Measurements from ENCODE around the gene SMOC2. TPM values are rescaled to one million over a fixed set of nuclear protein-coding genes. Genes with fewer than 3 reads are reported as not detected.

Gene SMOC2
- total and polyA plus RNA-seq, 2 donors = 5.4 to 6.5 TPM

- no peaks in the 10 kb centered on the region for H3K4me1 ChIP-seq (ENCODE audit: control insufficient read depth in 2 of 2, insufficient read depth in 2 of 2, low read length in 2 of 2)
- H3K27ac ChIP-seq (ENCODE audit: low read depth in 1 of 2, low read length in 1 of 2) = no peak overlapping the region
- H3K36me3 ChIP-seq (ENCODE audit: control insufficient read depth in 2 of 2, insufficient read depth in 2 of 2, low read length in 1 of 2) = no peaks in the 10 kb centered on the region
- 92% methylated on average over 9 of the region's 9 CpGs for WGBS
- DNase-seq (ENCODE audit: low read depth in 6 of 9, low spot score in 9 of 9) = no peak
- no peaks in the 10 kb centered on the region for H3K9me3 ChIP-seq (ENCODE audit: control insufficient read depth in 2 of 2, insufficient read depth in 1 of 2, low read length in 1 of 2)
- no peak overlapping the region for H3K4me3 ChIP-seq (ENCODE audit: low read length in 2 of 2)
- no peaks in the 10 kb centered on the region for H3K27me3 ChIP-seq (ENCODE audit: control insufficient read depth in 2 of 2, insufficient read depth in 1 of 2, low read length in 1 of 2)
Observed at GRCh38 chr6:168403370-168404005, 37.5 kb upstream of the SMOC2 start.

DNA sequence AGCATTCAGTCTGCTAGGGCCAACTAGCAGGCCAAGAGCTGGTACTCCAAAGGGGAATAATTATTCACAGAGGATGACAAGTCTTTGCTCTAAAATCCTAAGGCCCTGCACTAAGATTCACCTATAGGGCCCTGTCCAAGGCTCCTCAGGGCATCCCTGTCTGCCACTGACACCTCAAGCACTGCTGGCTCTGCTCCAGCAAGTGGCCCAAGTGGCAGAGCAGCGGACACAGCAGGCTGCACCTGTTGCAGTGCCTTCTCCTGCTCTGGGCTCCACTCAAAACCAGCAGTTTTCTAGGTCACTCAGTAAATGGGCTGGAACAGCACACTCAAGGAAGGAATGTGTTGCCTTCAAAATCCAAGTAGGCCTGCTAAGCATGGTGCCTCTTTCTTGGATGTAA, 36.4 kb upstream of the SMOC2 start:
- DNase-seq (ENCODE audit: low read depth in 6 of 9, low spot score in 9 of 9) = no peak
- no peak overlapping the region for H3K4me3 ChIP-seq (ENCODE audit: low read length in 2 of 2)
- WGBS = 94% methylated on average over 1 of the region's 1 CpG
- H3K27ac ChIP-seq (ENCODE audit: low read depth in 1 of 2, low read length in 1 of 2) = no peak overlapping the region
- no peaks in the 10 kb centered on the region for H3K9me3 ChIP-seq (ENCODE audit: control insufficient read depth in 2 of 2, insufficient read depth in 1 of 2, low read length in 1 of 2)
- no peaks in the 10 kb centered on the region for H3K36me3 ChIP-seq (ENCODE audit: control insufficient read depth in 2 of 2, insufficient read depth in 2 of 2, low read length in 1 of 2)
- no peaks in the 10 kb centered on the region for H3K4me1 ChIP-seq (ENCODE audit: control insufficient read depth in 2 of 2, insufficient read depth in 2 of 2, low read length in 2 of 2)
- no peaks in the 10 kb centered on the region for H3K27me3 ChIP-seq (ENCODE audit: control insufficient read depth in 2 of 2, insufficient read depth in 1 of 2, low read length in 1 of 2)

DNA sequence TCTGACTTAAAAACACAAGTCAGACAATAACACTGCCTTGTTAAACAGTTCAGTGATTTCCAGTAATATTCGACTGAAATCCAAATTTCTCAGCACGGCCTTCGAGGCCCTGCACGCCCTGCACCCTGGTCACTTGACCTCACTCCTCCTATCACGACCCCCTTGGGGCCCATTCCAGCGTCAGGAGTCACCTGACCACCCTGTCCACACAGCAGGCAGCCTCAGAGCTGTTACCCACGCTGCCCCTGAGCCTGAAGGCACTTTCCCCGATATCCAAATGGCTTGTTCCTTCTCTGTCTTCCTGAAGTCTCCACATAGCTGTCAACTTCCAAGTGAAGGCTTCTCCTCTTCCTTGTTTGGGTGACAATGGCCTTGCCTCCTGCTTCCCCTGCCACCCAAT, 33.1 kb upstream of the SMOC2 start:
- no peak for DNase-seq (ENCODE audit: low read depth in 6 of 9, low spot score in 9 of 9)
- no peak overlapping the region for H3K27ac ChIP-seq (ENCODE audit: low read depth in 1 of 2, low read length in 1 of 2)
- no peaks in the 10 kb centered on the region for H3K9me3 ChIP-seq (ENCODE audit: control insufficient read depth in 2 of 2, insufficient read depth in 1 of 2, low read length in 1 of 2)
- WGBS = 80% methylated on average over 8 of the region's 8 CpGs
- H3K4me1 ChIP-seq (ENCODE audit: control insufficient read depth in 2 of 2, insufficient read depth in 2 of 2, low read length in 2 of 2) = no peaks in the 10 kb centered on the region
- no peaks in the 10 kb centered on the region for H3K27me3 ChIP-seq (ENCODE audit: control insufficient read depth in 2 of 2, insufficient read depth in 1 of 2, low read length in 1 of 2)
- no peak overlapping the region for H3K4me3 ChIP-seq (ENCODE audit: low read length in 2 of 2)
- H3K36me3 ChIP-seq (ENCODE audit: control insufficient read depth in 2 of 2, insufficient read depth in 2 of 2, low read length in 1 of 2) = no peaks in the 10 kb centered on the region

GRCh38 chr6:168408504-168409136, 32.4 kb upstream of the SMOC2 start:
- DNase-seq (ENCODE audit: low read depth in 6 of 9, low spot score in 9 of 9) = no peak
- Histone ChIP-seq H3K27ac (ENCODE audit: low read depth in 1 of 2, low read length in 1 of 2) (no peak overlapping the region), H3K4me3 (ENCODE audit: low read length in 2 of 2) (no peak overlapping the region), H3K9me3 (ENCODE audit: control insufficient read depth in 2 of 2, insufficient read depth in 1 of 2, low read length in 1 of 2) (no peaks in the 10 kb centered on the region), H3K27me3 (ENCODE audit: control insufficient read depth in 2 of 2, insufficient read depth in 1 of 2, low read length in 1 of 2) (no peaks in the 10 kb centered on the region), H3K36me3 (ENCODE audit: control insufficient read depth in 2 of 2, insufficient read depth in 2 of 2, low read length in 1 of 2) (no peaks in the 10 kb centered on the region), H3K4me1 (ENCODE audit: control insufficient read depth in 2 of 2, insufficient read depth in 2 of 2, low read length in 2 of 2) (no peaks in the 10 kb centered on the region)
- 94% methylated on average over 13 of the region's 13 CpGs for WGBS

GRCh38 chr6:168410035-168410434, 30.9 kb upstream of the SMOC2 start:
- H3K9me3 ChIP-seq (ENCODE audit: control insufficient read depth in 2 of 2, insufficient read depth in 1 of 2, low read length in 1 of 2) = no peaks in the 10 kb centered on the region
- H3K27me3 ChIP-seq (ENCODE audit: control insufficient read depth in 2 of 2, insufficient read depth in 1 of 2, low read length in 1 of 2) = no peaks in the 10 kb centered on the region
- H3K4me1 ChIP-seq (ENCODE audit: control insufficient read depth in 2 of 2, insufficient read depth in 2 of 2, low read length in 2 of 2) = no peaks in the 10 kb centered on the region
- DNase-seq (ENCODE audit: low read depth in 6 of 9, low spot score in 9 of 9) = no peak
- H3K36me3 ChIP-seq (ENCODE audit: control insufficient read depth in 2 of 2, insufficient read depth in 2 of 2, low read length in 1 of 2) = no peaks in the 10 kb centered on the region
- no peak overlapping the region for H3K4me3 ChIP-seq (ENCODE audit: low read length in 2 of 2)
- WGBS = 91% methylated on average over 8 of the region's 8 CpGs
- no peak overlapping the region for H3K27ac ChIP-seq (ENCODE audit: low read depth in 1 of 2, low read length in 1 of 2)

GRCh38 chr6:168410554-168411011, 30.4 kb upstream of the SMOC2 start:
- H3K36me3 ChIP-seq (ENCODE audit: control insufficient read depth in 2 of 2, insufficient read depth in 2 of 2, low read length in 1 of 2) = no peaks in the 10 kb centered on the region
- no peak overlapping the region for H3K27ac ChIP-seq (ENCODE audit: low read depth in 1 of 2, low read length in 1 of 2)
- WGBS = 93% methylated on average over 19 of the region's 19 CpGs
- H3K4me3 ChIP-seq (ENCODE audit: low read length in 2 of 2) = no peak overlapping the region
- no peaks in the 10 kb centered on the region for H3K4me1 ChIP-seq (ENCODE audit: control insufficient read depth in 2 of 2, insufficient read depth in 2 of 2, low read length in 2 of 2)
- no peak for DNase-seq (ENCODE audit: low read depth in 6 of 9, low spot score in 9 of 9)
- H3K9me3 ChIP-seq (ENCODE audit: control insufficient read depth in 2 of 2, insufficient read depth in 1 of 2, low read length in 1 of 2) = no peaks in the 10 kb centered on the region
- no peaks in the 10 kb centered on the region for H3K27me3 ChIP-seq (ENCODE audit: control insufficient read depth in 2 of 2, insufficient read depth in 1 of 2, low read length in 1 of 2)

GRCh38 chr6:168411130-168411529, 29.9 kb upstream of the SMOC2 start:
- DNase-seq (ENCODE audit: low read depth in 6 of 9, low spot score in 9 of 9) = no peak
- no peak overlapping the region for H3K27ac ChIP-seq (ENCODE audit: low read depth in 1 of 2, low read length in 1 of 2)
- H3K4me3 ChIP-seq (ENCODE audit: low read length in 2 of 2) = no peak overlapping the region
- no peaks in the 10 kb centered on the region for H3K9me3 ChIP-seq (ENCODE audit: control insufficient read depth in 2 of 2, insufficient read depth in 1 of 2, low read length in 1 of 2)
- no peaks in the 10 kb centered on the region for H3K4me1 ChIP-seq (ENCODE audit: control insufficient read depth in 2 of 2, insufficient read depth in 2 of 2, low read length in 2 of 2)
- H3K36me3 ChIP-seq (ENCODE audit: control insufficient read depth in 2 of 2, insufficient read depth in 2 of 2, low read length in 1 of 2) = no peaks in the 10 kb centered on the region
- WGBS = 90% methylated on average over 21 of the region's 21 CpGs
- no peaks in the 10 kb centered on the region for H3K27me3 ChIP-seq (ENCODE audit: control insufficient read depth in 2 of 2, insufficient read depth in 1 of 2, low read length in 1 of 2)

GRCh38 chr6:168411793-168412192, 29.2 kb upstream of the SMOC2 start:
- Histone ChIP-seq H3K36me3 (ENCODE audit: control insufficient read depth in 2 of 2, insufficient read depth in 2 of 2, low read length in 1 of 2) (no peaks in the 10 kb centered on the region), H3K27me3 (ENCODE audit: control insufficient read depth in 2 of 2, insufficient read depth in 1 of 2, low read length in 1 of 2) (no peaks in the 10 kb centered on the region), H3K27ac (ENCODE audit: low read depth in 1 of 2, low read length in 1 of 2) (no peak overlapping the region), H3K9me3 (ENCODE audit: control insufficient read depth in 2 of 2, insufficient read depth in 1 of 2, low read length in 1 of 2) (no peaks in the 10 kb centered on the region), H3K4me3 (ENCODE audit: low read length in 2 of 2) (no peak overlapping the region), H3K4me1 (ENCODE audit: control insufficient read depth in 2 of 2, insufficient read depth in 2 of 2, low read length in 2 of 2) (no peaks in the 10 kb centered on the region)
- WGBS = 95% methylated on average over 28 of the region's 28 CpGs
- DNase-seq (ENCODE audit: low read depth in 6 of 9, low spot score in 9 of 9) = no peak

DNA sequence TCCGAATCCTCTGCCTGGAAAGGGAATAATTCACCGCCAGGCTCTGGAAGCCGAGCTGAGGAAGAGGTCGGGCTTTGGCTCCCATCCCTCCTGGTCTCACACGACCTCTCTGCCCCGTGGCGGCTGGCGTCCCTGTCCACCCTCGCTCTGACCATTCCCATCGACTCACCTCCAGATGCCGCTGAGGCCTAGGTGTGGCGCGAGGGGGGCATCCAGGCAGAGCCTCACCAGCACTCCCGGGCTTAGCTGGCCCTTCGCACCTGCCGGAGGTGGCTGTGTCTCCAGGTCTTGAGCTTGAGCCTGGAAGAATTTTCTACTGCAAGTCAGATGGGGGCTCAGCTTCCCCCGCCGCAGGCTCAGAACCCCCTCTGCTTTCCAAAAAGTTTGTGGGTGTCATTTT, 28.5 kb upstream of the SMOC2 start:
- Histone ChIP-seq H3K36me3 (ENCODE audit: control insufficient read depth in 2 of 2, insufficient read depth in 2 of 2, low read length in 1 of 2) (no peaks in the 10 kb centered on the region), H3K27me3 (ENCODE audit: control insufficient read depth in 2 of 2, insufficient read depth in 1 of 2, low read length in 1 of 2) (no peaks in the 10 kb centered on the region), H3K9me3 (ENCODE audit: control insufficient read depth in 2 of 2, insufficient read depth in 1 of 2, low read length in 1 of 2) (no peaks in the 10 kb centered on the region), H3K4me1 (ENCODE audit: control insufficient read depth in 2 of 2, insufficient read depth in 2 of 2, low read length in 2 of 2) (no peaks in the 10 kb centered on the region), H3K27ac (ENCODE audit: low read depth in 1 of 2, low read length in 1 of 2) (no peak overlapping the region), H3K4me3 (ENCODE audit: low read length in 2 of 2) (no peak overlapping the region)
- 98% methylated on average over 18 of the region's 18 CpGs for WGBS
- no peak for DNase-seq (ENCODE audit: low read depth in 6 of 9, low spot score in 9 of 9)

Data from thymus (tissue), 11 donors.